GM18858 (cell line): ENCODE results near the gene CRYBG1.

Experiments used
- ATAC-seq: cut with Tn5 transposase; IDR thresholded peaks from one replicate; pipeline ENCODE4 v1.9.1; 2021; ENCODE audit not compliant: unreplicated experiment

CRYBG1 gene

GRCh38 chr6:106520711-106521401 lies 160.3 kb downstream of the CRYBG1 start:
- ATAC-seq = peak; percentile 58

DNA sequence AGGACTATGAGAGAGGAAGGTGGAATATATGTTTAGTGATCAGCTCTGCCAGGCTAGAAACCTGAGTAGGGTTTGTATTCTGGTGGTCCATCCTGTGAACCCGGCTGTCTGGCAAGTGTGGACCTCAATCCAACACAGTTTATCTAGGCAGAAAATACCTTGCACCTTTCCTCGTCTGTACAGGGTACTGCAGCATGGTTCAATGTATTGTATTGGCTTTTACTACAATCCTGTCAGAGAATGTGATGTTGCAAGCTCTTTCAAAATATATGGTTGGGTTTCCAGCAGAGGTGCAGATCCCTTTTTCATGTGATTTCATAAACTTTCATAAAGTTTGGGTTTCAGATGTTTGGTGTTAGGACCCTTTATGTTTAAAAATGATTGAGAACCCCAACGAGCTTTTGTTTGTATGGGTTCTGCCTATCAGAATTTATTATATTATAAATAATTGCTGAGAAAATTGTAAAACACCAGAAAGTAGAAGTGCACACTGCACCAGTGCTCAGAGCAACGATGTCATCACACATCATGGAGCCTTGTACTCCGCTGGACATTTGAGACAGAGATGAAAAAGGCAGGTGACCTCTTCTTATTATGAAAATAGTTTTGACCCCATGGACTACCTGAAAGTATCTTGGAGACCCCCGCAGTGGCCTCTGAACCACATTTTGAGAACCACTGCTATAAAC lies 162.2 kb downstream of the CRYBG1 start:
- ATAC-seq = no peak

DNA sequence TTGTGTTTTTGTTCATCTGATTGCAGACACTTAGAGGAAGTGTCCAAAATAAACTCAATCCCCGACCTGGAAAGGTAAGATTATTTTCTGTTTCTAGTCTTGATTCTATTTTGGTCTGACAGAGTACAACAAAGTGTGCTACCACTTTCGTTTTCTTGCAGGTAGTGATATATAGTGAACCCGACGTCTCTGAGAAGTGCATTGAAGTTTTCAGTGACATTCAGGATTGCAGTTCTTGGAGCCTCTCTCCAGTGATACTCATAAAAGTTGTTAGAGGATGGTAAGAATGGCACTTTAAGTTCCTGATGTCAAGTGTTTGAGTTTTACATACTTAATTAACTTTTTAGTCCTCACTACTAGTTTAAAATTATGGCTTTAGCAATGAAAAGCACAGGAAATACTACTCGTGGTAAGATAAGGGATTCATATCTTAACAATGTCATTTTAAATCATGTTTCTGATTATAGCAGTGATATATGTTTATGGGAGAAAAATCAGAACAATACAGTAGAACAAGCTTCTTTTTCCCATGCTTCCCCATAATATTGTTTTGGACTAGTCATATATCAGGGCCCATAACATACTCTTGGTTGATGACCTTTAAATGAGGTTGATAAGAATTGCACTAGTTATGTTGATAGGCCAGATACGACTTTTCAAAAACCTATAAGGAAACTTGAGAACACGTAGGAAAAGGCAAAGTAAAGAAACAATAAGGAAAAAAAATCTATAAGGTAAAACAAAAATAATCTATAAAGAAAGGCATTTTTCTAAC lies 164.8 kb downstream of the CRYBG1 start:
- ATAC-seq = peak; percentile 34

DNA sequence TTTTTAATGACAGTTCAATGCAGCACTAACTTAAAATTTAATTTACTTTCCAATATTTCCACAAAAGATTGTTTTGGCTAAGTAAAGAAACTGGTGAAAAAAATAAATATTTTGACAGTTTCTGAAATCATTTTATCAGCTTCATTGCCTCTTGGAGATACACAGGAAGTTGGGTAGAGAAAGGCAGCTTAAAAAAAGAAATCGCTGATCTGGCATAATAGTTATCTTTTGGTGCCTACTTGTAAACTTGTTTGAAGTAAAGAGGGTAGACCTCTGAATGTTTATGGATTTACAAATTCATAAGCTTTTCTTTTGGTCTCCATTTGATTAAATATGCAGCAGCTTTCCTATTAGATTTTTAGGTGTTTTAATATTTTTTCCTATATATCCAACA lies 165.4 kb downstream of the CRYBG1 start:
- no peak for ATAC-seq

GRCh38 chr6:106527117-106527516 lies 166.6 kb downstream of the CRYBG1 start:
- ATAC-seq = no peak

DNA sequence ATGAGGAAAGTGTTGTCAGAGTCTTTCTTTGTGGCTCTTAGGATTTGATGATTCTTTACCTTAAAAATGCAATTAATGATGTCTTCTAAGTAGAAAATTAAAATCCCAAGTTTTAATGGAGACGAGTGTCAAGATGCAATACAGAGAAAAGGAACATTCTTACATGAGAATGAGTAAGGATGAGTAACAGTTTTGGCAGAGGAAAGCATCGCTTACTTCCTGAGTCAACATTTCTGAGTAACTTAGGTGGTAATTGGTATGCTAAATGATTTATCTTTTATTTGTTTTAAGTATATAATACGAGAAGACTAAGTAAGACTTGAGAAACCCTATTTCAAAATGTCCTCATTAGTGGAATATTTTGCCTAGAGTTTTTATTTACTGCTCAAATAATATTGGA lies 167.5 kb downstream of the CRYBG1 start:
- ATAC-seq = no peak

DNA sequence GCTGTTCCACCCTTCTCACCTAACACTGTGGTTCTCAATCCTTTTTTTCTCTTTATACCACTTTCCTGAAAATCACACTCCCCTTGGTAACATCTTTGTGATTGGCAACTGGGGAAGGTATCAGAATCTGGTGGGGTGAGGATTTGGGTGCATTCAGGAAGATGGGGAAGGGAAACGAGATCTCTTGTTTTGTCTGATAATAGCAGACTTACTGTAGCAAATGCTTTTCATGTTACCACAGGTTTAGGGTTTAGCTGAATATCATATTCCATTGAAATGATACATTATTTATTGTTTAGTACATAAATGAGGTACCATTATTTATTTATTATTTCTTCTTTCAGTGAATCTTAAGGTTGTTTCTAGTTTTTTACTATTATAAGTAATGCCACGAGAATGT lies 168.0 kb downstream of the CRYBG1 start:
- ATAC-seq = no peak

DNA sequence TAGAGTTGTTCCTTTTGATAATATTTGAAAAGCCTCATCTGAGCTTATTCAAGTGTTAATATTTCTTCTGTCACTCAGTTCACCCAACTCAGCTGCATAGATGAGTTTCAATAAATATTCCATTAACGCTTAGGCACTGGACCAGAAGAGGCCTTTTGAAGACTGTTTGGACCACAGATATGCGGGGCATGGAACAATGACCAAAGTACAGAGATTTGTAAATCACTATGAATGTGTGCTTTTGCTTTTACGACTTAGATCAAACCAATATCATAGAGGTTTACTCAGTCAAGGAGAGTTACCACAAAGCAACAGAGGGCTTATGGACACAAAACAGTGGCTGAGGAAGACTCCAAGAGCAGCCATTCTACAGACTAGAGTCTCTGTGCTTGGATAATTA lies 168.9 kb downstream of the CRYBG1 start:
- no peak for ATAC-seq

GRCh38 chr6:106530026-106530425 lies 169.5 kb downstream of the CRYBG1 start:
- ATAC-seq = no peak

- ATAC-seq = no peak
Observed at GRCh38 chr6:106530502-106530901, 170.0 kb downstream of the CRYBG1 start.

GRCh38 chr6:106533054-106533453 lies 172.5 kb downstream of the CRYBG1 start:
- no peak for ATAC-seq

DNA sequence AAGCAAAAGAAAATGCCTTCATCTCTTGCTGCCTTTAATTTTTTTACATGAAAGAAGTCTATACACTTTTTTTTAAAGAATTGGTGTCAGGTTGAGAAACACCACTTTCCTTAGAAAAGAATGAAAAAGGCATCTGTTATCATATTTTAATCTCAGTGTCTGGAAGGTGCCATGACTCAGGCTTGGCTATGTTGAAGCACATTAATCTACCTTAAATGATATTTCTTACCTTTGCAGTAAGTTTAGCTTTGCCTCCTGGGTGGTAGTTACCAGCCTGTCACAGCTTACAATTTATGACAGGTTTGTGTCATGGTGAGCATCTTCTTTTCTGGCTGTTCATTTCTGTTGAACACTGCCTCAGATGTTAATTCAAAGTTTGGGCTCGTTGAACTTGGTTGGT lies 173.5 kb downstream of the CRYBG1 start:
- no peak for ATAC-seq

DNA sequence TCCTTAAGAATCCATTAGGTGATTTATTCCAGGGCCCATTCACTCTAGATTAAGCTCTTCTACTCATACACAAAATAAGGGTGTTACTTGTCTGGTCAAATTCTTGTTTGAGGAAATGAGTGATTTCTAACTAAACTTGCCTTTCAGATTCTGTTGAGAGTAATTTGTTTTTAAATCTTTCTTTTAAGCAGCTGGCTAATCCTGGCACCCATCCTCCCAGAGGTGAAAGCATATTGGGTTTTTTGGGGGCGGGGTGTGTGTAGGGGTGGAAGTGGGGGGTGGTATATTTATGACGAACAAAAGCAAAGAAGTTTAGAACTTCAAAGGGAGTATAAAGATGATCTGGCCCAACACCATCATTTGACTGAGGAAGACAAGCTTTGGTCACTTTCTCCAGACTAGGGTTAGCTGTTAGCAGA lies 174.1 kb downstream of the CRYBG1 start:
- no peak for ATAC-seq

DNA sequence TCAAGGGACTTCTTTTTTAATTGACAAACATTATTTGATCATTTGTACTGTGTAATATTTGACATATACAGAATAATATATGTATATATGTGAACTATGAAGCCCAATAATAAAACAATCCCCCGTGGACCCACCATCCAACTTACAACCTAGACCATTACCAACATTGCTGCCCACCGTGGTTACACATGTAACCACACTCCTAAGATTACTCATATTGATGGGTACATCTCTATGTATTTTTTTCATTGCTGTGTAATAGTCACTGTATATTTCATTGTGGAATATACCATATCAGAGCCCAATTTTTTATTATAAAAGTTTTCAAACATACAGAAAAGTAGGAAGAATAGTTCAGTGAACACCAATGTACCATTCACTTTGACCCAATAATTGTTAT lies 174.5 kb downstream of the CRYBG1 start:
- no peak for ATAC-seq

DNA sequence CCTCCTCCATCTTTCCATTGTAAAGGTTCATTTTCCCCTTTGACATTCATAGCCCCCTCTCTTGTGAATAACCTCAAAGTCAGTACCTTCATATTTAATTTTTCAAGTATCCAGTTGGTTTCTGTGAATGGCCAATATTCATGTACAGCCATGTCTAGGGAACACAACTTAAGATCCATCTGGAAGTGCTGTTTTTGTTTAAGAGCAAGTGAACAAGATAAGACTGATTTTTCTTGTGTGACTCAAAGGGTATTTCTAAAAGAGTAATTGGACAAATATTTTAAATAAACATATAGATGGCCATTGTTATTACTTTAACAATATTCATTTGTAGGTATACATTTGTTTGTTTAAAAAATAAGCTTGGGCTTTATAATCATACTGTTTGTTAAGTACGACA lies 175.8 kb downstream of the CRYBG1 start:
- no peak for ATAC-seq

GRCh38 chr6:106536851-106537250 lies 176.3 kb downstream of the CRYBG1 start:
- no peak for ATAC-seq

DNA sequence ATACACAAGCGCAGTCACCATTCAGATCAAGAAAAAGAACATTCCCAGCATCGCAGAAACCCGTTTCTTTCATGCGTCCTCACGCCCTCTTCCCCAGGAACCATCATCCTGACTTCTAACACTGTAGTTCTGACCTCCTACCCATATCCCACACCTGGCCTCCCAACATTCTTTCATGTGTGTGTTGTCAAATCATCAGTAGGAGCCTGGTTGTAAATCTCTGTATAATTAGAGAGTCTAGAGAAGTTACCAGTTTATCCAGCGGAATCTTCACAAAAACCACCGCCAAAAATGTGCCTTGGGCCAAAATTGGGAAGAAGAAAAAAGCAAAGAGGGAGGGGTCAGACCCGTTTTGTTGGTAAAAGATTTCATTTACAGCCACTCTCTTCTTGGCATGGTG lies 177.1 kb downstream of the CRYBG1 start:
- no peak for ATAC-seq

- no peak for ATAC-seq
Observed at GRCh38 chr6:106538145-106538544, 177.6 kb downstream of the CRYBG1 start.

DNA sequence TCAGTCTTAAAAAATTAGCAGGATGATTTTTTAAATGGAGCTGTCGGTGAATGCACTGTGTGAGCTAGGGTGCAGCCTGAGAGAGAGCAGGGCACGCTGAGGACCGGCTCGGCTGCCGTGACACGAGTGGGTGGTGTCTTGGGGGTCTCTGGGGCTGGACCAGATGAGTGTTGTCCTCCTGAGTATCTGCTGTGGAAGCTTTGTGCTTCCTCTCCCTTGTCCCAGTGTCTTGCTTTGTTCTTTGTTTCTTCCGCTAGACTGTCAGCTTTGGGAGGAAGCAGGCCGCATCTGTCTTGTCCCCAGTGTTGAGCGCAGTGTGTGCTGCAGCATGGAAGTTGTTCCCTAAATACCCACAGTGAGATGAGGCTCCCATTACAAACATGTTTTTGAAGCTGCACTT lies 179.4 kb downstream of the CRYBG1 start:
- no peak for ATAC-seq

DNA sequence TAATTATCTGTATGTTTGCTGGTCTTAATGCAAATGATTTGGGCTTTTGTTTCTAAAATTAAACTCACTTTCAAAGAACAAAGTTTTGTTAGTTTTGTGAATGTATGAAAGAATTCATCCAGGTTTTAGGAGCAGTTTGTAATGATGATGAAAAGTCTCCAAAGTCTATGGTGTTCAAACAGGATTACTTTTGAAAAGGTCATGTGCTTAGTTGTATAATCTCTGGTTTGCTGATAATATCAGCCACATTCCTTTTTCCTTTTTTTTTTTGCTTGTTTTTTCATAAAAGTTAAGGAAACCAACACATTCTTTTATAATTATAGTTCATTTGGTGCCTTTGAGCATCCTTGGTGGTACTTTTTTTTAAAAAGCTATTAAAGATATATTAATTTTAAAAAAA lies 179.9 kb downstream of the CRYBG1 start:
- ATAC-seq = no peak

DNA sequence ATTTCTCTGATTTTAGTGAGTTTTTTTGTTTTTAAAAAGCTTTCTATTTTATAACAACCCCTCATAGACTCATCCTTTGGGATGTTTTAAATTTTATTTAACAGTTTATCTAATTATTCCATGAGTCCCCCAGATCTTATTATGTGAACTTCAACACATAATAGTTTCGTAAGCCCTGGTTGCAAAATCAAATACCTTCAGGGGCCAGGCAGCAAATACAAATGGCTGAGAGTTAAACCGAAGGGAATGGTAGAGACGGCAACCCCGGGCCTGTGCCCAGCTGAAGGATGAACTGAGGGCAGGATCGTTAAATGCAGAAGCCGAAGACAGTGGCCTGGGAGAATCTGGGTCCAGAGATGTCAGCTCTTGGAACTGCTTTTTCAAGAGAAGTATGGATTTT lies 180.4 kb downstream of the CRYBG1 start:
- no peak for ATAC-seq

DNA sequence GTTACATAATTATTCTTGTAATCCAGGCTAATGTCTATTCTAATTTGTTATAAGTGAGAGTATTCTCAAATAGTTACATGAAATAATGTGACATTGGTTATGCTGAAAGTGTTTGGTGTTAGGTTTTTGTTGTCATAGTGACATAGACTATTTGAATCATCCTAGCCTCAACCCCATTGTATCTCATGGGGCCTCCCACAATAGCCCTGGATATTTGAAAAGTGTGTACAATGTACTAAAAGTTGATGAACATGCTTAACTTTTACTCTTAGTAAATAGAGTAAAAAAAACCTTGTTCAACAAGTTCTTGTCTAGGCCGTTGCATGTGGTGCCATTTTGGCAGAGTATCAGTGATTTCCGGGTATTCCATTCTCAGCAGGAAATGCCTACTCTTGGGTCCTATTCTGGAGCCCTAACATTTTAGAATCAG lies 185.8 kb downstream of the CRYBG1 start:
- no peak for ATAC-seq
